ENCODE results near the gene DCUN1D4.
A peak's percentile ranks its signal among the peaks of the same experiment; 100 is the strongest.

DCUN1D4 gene

DNA sequence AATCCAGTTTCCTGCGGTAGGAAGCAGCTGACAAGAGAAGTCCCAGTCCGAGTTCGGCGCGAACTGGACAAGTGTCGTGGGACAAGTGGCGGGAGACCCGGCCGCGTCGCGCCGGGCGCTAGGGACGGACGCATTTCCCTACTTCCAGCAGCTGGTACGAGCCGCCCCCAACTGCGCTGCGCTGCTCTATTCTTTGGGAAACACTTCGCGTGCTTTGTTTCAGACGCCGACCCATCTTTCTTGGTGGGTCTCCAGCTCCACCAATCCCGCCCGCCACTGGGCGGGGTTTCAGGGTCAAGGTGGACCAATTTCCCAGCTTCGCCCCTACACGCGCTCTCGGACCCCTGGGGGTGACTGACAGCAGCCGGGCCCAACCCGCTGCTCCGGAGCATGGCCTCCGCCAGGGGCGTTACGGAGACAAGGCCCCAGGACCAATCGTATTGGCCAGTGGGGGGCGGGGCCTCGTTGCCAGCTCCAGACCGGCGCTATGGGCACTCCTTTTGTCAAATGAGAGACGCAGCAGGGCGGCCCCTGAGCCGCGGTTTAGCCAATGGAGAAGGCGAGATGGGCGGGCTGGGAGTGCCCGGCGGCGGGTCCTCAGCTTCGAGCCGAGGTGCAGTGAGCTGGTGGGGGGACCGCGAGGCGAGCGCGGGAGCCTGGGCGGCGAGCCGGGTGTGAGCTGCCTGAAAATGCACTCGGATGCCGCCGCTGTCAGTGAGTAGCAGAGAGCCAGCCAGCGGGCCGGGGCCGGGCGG, at the start of gene DCUN1D4:
DCUN1D4 (plus strand) TSS at position 600 of the 755 bp plus-strand sequence; CDS start at position 690, 90 bp downstream.
- peaks cover 41% of the 10 kb centered on the region for H3K79me2 ChIP-seq (ENCODE audit: control insufficient read depth, low read length)
- H3K4me3 ChIP-seq (ENCODE audit: low read length), result peak within 1 kb of the TSS; percentile 95
- H3K9me3 ChIP-seq (ENCODE audit: control insufficient read depth, insufficient read depth, low read length), result no peaks in the 10 kb centered on the region
- H3K9me2 ChIP-seq (replicated peaks; ENCODE audit: control insufficient read depth, low read length), result no peaks in the 10 kb centered on the region
- H3K27me3 ChIP-seq (ENCODE audit: control insufficient read depth, low read length), result no peaks in the 10 kb centered on the region
- TF ChIP-seq EZH2phosphoT487 (IDR thresholded peaks at IDR 0.05; ENCODE audit: borderline replicate concordance, low read length), result no peak
- TF ChIP-seq, protein P1, sequence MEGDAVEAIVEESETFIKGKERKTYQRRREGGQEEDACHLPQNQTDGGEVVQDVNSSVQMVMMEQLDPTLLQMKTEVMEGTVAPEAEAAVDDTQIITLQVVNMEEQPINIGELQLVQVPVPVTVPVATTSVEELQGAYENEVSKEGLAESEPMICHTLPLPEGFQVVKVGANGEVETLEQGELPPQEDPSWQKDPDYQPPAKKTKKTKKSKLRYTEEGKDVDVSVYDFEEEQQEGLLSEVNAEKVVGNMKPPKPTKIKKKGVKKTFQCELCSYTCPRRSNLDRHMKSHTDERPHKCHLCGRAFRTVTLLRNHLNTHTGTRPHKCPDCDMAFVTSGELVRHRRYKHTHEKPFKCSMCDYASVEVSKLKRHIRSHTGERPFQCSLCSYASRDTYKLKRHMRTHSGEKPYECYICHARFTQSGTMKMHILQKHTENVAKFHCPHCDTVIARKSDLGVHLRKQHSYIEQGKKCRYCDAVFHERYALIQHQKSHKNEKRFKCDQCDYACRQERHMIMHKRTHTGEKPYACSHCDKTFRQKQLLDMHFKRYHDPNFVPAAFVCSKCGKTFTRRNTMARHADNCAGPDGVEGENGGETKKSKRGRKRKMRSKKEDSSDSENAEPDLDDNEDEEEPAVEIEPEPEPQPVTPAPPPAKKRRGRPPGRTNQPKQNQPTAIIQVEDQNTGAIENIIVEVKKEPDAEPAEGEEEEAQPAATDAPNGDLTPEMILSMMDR (IDR thresholded peaks at IDR 0.05; ENCODE audit: low read depth, low read length, poor library complexity, severe bottlenecking), result no peak
- no peaks in the 10 kb centered on the region for H3K36me3 ChIP-seq (ENCODE audit: control insufficient read depth, low read length)
- peak within 1 kb of the TSS; percentile 90 for H3K4me2 ChIP-seq (ENCODE audit: low read length)
- H3K4me1 ChIP-seq (ENCODE audit: control insufficient read depth, low read length), result peaks cover 13% of the 10 kb centered on the region
- H4K20me1 ChIP-seq (ENCODE audit: control insufficient read depth, insufficient read depth, low read depth, low read length), result no peaks in the 10 kb centered on the region
- peaks cover 8% of the 10 kb centered on the region; the same call in 1 of the 2 replicates for H3F3A ChIP-seq (ENCODE audit: control insufficient read depth, insufficient read depth)
- H3K27ac ChIP-seq (ENCODE audit: low read depth, low read length), result peak within 1 kb of the TSS; percentile 56

DNA sequence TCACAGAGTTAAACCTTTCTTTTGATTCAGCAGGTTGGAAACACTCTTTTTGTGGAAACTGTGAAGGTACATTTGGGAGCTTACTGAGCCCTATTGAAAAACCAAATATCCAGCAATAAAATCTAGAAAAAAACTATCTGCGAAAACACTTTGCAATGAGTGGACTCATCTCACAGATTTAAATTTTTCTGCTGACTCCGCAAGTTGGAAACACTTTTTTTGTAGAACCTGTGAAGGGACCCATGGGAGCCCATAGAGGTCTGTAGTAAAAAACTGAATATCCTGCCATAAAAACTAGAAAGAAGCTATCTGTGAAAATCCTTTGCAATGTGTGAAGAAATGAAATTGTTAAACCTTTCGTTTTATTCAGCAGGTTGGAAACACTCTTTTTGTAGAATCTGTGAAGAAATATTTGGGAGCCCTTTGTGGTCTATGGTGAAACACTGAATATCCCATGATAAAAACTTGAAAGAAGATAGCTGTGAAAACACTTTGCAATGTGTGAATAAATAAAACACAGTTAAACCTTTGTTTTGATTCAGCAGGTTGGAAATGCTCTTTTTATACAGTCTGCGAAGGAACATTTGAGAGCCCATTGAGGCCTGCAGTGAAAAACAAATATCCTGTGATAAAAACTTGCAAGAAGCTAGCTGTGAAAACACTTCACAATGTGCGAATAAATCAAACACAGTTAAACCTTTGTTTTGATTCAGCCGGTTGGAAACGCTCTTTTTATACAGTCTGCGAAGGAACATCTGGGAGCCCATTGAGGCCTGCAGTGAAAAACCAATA, 22.3 kb upstream of the DCUN1D4 start:
- H3K9me3 ChIP-seq (ENCODE audit: control insufficient read depth, insufficient read depth, low read length), result no peaks in the 10 kb centered on the region
- no peak overlapping the region for H3K4me3 ChIP-seq (ENCODE audit: low read length)
- H3K4me1 ChIP-seq (ENCODE audit: control insufficient read depth, low read length), result no peaks in the 10 kb centered on the region
- no peaks in the 10 kb centered on the region for H3F3A ChIP-seq (ENCODE audit: control insufficient read depth, insufficient read depth)
- no peaks in the 10 kb centered on the region for H3K36me3 ChIP-seq (ENCODE audit: control insufficient read depth, low read length)
- no peak overlapping the region for H3K27ac ChIP-seq (ENCODE audit: low read depth, low read length)
- H3K4me2 ChIP-seq (ENCODE audit: low read length), result no peak overlapping the region
- H3K27me3 ChIP-seq (ENCODE audit: control insufficient read depth, low read length), result no peaks in the 10 kb centered on the region
- no peaks in the 10 kb centered on the region for H3K9me2 ChIP-seq (replicated peaks; ENCODE audit: control insufficient read depth, low read length)
- TF ChIP-seq, protein P1 (IDR thresholded peaks at IDR 0.05; ENCODE audit: low read depth, low read length, poor library complexity, severe bottlenecking), result no peak
- no peak for TF ChIP-seq EZH2phosphoT487 (IDR thresholded peaks at IDR 0.05; ENCODE audit: borderline replicate concordance, low read length)
- no peaks in the 10 kb centered on the region for H4K20me1 ChIP-seq (ENCODE audit: control insufficient read depth, insufficient read depth, low read depth, low read length)
- no peaks in the 10 kb centered on the region for H3K79me2 ChIP-seq (ENCODE audit: control insufficient read depth, low read length)

DNA sequence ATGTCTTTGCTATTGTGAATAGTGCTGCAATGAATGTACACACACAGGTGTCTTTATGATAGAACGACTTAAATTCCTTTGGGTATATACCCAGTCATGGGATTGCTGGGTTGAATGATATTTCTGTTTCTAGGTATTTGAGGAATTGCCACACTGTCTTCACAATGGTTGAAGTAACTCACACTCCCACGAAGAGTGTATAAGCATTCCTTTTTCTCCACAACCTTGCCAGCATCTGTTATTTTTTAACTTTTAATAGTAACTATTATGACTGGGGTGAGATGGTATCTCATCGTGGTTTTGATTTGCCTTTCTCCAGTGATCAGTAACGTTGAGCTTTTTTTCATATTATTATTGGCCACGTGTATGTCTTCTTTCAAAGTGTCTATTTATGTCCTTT, 17.6 kb upstream of the DCUN1D4 start:
- no peak overlapping the region for H3K4me3 ChIP-seq (ENCODE audit: low read length)
- no peak overlapping the region for H3K27ac ChIP-seq (ENCODE audit: low read depth, low read length)
- no peaks in the 10 kb centered on the region for H3K36me3 ChIP-seq (ENCODE audit: control insufficient read depth, low read length)
- H3K4me2 ChIP-seq (ENCODE audit: low read length), result no peak overlapping the region
- no peaks in the 10 kb centered on the region for H3K27me3 ChIP-seq (ENCODE audit: control insufficient read depth, low read length)
- TF ChIP-seq, protein P1 (IDR thresholded peaks at IDR 0.05; ENCODE audit: low read depth, low read length, poor library complexity, severe bottlenecking), result no peak
- TF ChIP-seq EZH2phosphoT487 (IDR thresholded peaks at IDR 0.05; ENCODE audit: borderline replicate concordance, low read length), result no peak
- no peaks in the 10 kb centered on the region for H3F3A ChIP-seq (ENCODE audit: control insufficient read depth, insufficient read depth)
- H3K9me2 ChIP-seq (replicated peaks; ENCODE audit: control insufficient read depth, low read length), result no peaks in the 10 kb centered on the region
- no peaks in the 10 kb centered on the region for H3K79me2 ChIP-seq (ENCODE audit: control insufficient read depth, low read length)
- no peaks in the 10 kb centered on the region for H3K9me3 ChIP-seq (ENCODE audit: control insufficient read depth, insufficient read depth, low read length)
- H3K4me1 ChIP-seq (ENCODE audit: control insufficient read depth, low read length), result no peaks in the 10 kb centered on the region
- no peaks in the 10 kb centered on the region for H4K20me1 ChIP-seq (ENCODE audit: control insufficient read depth, insufficient read depth, low read depth, low read length)
